SW480 (cell line): Measurements from ENCODE around the gene COX7B2.

Experiments used
- DNase-seq: peaks from one replicate; pipeline ENCODE4 v3.0.0-alpha.2; 2016; ENCODE audit warnings: low spot score

The COX7B2 gene

GRCh38 chr4:46909078-46909477 lies at the start of gene COX7B2:
TSS of gene COX7B2 (minus strand) at chr4:46909245. CDS start at chr4:46735192, 174,053 bp downstream.
- no peak for DNase-seq

- DNase-seq = no peak
These were observed 47.4 kb upstream of the COX7B2 start for GRCh38 chr4:46956451-46956850.

GRCh38 chr4:46955601-46956000 lies 46.6 kb upstream of the COX7B2 start:
- DNase-seq = no peak

GRCh38 chr4:46954643-46955042 lies 45.6 kb upstream of the COX7B2 start:
- DNase-seq = no peak

- DNase-seq = no peak
These were observed 44.5 kb upstream of the COX7B2 start for GRCh38 chr4:46953564-46953963.

- no peak for DNase-seq
These were observed 43.4 kb upstream of the COX7B2 start for GRCh38 chr4:46952451-46952850.

GRCh38 chr4:46950826-46951225 lies 41.8 kb upstream of the COX7B2 start:
- DNase-seq = no peak

GRCh38 chr4:46949822-46950221 lies 40.8 kb upstream of the COX7B2 start:
- no peak for DNase-seq

GRCh38 chr4:46947541-46947940 lies 38.5 kb upstream of the COX7B2 start:
- no peak for DNase-seq

GRCh38 chr4:46946919-46947536 lies 38.0 kb upstream of the COX7B2 start:
- DNase-seq = no peak

GRCh38 chr4:46945062-46945461 lies 36.0 kb upstream of the COX7B2 start:
- DNase-seq = no peak

GRCh38 chr4:46944345-46944744 lies 35.3 kb upstream of the COX7B2 start:
- no peak for DNase-seq

- DNase-seq = no peak
These were observed 28.4 kb upstream of the COX7B2 start for GRCh38 chr4:46937493-46937892.

GRCh38 chr4:46934726-46935125 lies 25.7 kb upstream of the COX7B2 start:
- no peak for DNase-seq

- DNase-seq = no peak
These were observed 24.6 kb upstream of the COX7B2 start for GRCh38 chr4:46933686-46934085.

GRCh38 chr4:46931981-46932380 lies 22.9 kb upstream of the COX7B2 start:
- DNase-seq = no peak

- DNase-seq = no peak
These were observed 21.8 kb upstream of the COX7B2 start for GRCh38 chr4:46930891-46931290.

GRCh38 chr4:46927201-46927600 lies 18.2 kb upstream of the COX7B2 start:
- no peak for DNase-seq

- DNase-seq = no peak
These were observed 15.9 kb upstream of the COX7B2 start for GRCh38 chr4:46924789-46925529.

- no peak for DNase-seq
These were observed 13.2 kb upstream of the COX7B2 start for GRCh38 chr4:46922205-46922604.

- DNase-seq = no peak
These were observed 897 bp downstream of the COX7B2 start for GRCh38 chr4:46908148-46908547.

GRCh38 chr4:46900082-46900481 lies 9.0 kb downstream of the COX7B2 start:
- no peak for DNase-seq

GRCh38 chr4:46894826-46895225 lies 14.2 kb downstream of the COX7B2 start:
- no peak for DNase-seq

- DNase-seq = no peak
These were observed 19.0 kb downstream of the COX7B2 start for GRCh38 chr4:46890056-46890455.
